HL-60 (cell line): Measurements from ENCODE around the gene ORC4.

Experiments
- TF ChIP-seq, protein P1 (sequence below): IDR thresholded peaks from one replicate; pipeline ENCODE4 v1.5.1; 2011; ENCODE audit warnings: low read length, control low read depth, inconsistent platforms; ENCODE audit not compliant: insufficient read depth
- TF ChIP-seq, protein P2 (sequence below): IDR thresholded peaks from 2 replicates; pipeline ENCODE4 v1.6.1; 2012; ENCODE audit warnings: low read depth; ENCODE audit not compliant: insufficient replicate concordance

- TF ChIP-seq, protein P1, sequence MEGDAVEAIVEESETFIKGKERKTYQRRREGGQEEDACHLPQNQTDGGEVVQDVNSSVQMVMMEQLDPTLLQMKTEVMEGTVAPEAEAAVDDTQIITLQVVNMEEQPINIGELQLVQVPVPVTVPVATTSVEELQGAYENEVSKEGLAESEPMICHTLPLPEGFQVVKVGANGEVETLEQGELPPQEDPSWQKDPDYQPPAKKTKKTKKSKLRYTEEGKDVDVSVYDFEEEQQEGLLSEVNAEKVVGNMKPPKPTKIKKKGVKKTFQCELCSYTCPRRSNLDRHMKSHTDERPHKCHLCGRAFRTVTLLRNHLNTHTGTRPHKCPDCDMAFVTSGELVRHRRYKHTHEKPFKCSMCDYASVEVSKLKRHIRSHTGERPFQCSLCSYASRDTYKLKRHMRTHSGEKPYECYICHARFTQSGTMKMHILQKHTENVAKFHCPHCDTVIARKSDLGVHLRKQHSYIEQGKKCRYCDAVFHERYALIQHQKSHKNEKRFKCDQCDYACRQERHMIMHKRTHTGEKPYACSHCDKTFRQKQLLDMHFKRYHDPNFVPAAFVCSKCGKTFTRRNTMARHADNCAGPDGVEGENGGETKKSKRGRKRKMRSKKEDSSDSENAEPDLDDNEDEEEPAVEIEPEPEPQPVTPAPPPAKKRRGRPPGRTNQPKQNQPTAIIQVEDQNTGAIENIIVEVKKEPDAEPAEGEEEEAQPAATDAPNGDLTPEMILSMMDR: no peak
- TF ChIP-seq, protein P2, sequence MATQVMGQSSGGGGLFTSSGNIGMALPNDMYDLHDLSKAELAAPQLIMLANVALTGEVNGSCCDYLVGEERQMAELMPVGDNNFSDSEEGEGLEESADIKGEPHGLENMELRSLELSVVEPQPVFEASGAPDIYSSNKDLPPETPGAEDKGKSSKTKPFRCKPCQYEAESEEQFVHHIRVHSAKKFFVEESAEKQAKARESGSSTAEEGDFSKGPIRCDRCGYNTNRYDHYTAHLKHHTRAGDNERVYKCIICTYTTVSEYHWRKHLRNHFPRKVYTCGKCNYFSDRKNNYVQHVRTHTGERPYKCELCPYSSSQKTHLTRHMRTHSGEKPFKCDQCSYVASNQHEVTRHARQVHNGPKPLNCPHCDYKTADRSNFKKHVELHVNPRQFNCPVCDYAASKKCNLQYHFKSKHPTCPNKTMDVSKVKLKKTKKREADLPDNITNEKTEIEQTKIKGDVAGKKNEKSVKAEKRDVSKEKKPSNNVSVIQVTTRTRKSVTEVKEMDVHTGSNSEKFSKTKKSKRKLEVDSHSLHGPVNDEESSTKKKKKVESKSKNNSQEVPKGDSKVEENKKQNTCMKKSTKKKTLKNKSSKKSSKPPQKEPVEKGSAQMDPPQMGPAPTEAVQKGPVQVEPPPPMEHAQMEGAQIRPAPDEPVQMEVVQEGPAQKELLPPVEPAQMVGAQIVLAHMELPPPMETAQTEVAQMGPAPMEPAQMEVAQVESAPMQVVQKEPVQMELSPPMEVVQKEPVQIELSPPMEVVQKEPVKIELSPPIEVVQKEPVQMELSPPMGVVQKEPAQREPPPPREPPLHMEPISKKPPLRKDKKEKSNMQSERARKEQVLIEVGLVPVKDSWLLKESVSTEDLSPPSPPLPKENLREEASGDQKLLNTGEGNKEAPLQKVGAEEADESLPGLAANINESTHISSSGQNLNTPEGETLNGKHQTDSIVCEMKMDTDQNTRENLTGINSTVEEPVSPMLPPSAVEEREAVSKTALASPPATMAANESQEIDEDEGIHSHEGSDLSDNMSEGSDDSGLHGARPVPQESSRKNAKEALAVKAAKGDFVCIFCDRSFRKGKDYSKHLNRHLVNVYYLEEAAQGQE: no peak
Observed at GRCh38 chr2:148027822-148028221, 7.3 kb upstream of the ORC4 start.
